ENCODE data around the gene AK2.

Gene AK2

DNA sequence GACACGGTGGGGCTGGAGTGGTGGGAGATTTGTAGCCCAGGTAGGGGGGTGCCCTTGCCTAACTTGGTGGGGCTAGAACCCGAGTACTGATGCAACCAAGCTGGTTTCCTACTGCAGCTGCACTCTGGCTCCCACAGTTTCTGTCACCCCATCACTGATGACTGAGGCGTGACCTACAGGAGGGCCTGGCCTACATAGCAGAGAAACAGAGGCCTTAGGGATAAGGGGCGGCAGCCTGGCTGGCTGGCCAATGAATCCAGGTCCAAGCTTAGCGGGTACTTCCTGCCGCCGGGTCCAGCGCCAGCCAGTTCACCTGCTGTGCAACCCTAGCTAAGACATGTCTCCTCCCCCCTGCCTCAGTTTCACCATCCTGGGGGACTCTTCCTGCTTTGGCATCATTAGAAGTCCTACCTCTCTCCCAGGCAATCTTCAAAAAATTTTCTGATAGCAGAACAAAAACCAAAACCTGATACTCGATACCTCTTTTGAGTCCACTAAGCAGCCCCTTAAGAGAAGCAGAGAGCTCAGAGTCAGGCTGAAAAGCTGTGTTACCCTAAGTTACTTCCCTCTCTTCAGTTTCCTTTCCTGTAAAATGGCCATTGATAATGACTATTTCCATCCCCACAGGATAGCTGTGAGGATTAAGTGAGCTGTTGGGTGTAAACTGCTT lies 44.7 kb downstream of the AK2 start:
- H3K4me3 Mint-ChIP-seq = peak overlapping the region; percentile 59
- no peak for DNase-seq (ENCODE audit: low spot score)
- peaks cover 41% of the 10 kb centered on the region for H3K4me1 Mint-ChIP-seq (ENCODE audit: low read depth)
- no peaks in the 10 kb centered on the region for H3K27me3 Mint-ChIP-seq (ENCODE audit: low read depth)
- peaks cover 4% of the 10 kb centered on the region for H3K36me3 Mint-ChIP-seq (ENCODE audit: low read depth)
- H3K9me3 Mint-ChIP-seq = no peaks in the 10 kb centered on the region
- peak overlapping the region; percentile 85 for H3K27ac Mint-ChIP-seq

DNA sequence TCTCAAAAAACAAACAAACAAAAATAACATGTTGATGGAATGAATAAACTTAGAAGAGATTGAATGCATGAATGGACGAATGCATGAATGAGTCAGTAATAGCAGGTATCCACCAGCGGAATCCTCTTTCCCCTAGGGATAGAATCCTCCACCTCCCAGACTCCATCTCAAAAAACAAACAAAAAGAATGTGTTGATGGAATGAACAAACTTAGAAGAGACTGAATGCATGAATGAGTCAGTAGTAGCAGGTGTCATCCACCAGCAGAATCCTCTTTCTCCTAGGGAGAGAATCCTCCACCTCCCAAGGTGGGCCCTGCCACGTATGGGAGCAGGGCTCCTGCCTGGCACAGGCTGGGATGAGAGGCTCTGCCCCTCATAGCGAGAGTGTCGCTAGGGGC lies 45.3 kb downstream of the AK2 start:
- H3K4me3 Mint-ChIP-seq = no peak overlapping the region

DNA sequence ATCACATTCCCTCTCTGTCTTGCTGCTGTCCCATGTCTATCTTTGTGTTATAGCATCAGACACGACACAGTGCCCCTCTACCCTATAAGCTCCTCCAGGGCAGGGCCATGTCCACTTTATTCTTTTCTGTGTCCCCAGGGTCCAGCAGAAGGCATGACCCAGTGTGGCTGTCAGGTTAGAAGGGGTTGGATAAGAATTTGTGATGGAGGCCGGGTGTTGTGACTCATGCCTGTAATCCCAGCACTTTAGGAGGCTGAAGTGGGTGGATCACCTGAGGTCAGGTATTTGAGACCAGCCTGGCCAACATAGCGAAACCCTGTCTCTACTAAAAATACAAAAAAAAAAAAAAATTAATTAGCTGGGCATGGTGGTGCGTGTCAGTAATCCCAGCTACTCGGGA lies 45.8 kb downstream of the AK2 start:
- peaks cover 7% of the 10 kb centered on the region for H3K36me3 Mint-ChIP-seq (ENCODE audit: low read depth)
- H3K27ac Mint-ChIP-seq = peak overlapping the region; percentile 48
- H3K27me3 Mint-ChIP-seq (ENCODE audit: low read depth) = no peaks in the 10 kb centered on the region
- peaks cover 48% of the 10 kb centered on the region for H3K4me1 Mint-ChIP-seq (ENCODE audit: low read depth)
- no peak for DNase-seq (ENCODE audit: low spot score)
- H3K4me3 Mint-ChIP-seq = peak overlapping the region; percentile 42
- H3K9me3 Mint-ChIP-seq = no peaks in the 10 kb centered on the region

More for the DNA sequence above, 45.3 kb downstream of the AK2 start:
- no peaks in the 10 kb centered on the region for H3K9me3 Mint-ChIP-seq
- H3K4me1 Mint-ChIP-seq (ENCODE audit: low read depth) = peaks cover 44% of the 10 kb centered on the region
- H3K27ac Mint-ChIP-seq = peak overlapping the region; percentile 67
- peaks cover 7% of the 10 kb centered on the region for H3K36me3 Mint-ChIP-seq (ENCODE audit: low read depth)
- no peak for DNase-seq (ENCODE audit: low spot score)
- no peaks in the 10 kb centered on the region for H3K27me3 Mint-ChIP-seq (ENCODE audit: low read depth)

DNA sequence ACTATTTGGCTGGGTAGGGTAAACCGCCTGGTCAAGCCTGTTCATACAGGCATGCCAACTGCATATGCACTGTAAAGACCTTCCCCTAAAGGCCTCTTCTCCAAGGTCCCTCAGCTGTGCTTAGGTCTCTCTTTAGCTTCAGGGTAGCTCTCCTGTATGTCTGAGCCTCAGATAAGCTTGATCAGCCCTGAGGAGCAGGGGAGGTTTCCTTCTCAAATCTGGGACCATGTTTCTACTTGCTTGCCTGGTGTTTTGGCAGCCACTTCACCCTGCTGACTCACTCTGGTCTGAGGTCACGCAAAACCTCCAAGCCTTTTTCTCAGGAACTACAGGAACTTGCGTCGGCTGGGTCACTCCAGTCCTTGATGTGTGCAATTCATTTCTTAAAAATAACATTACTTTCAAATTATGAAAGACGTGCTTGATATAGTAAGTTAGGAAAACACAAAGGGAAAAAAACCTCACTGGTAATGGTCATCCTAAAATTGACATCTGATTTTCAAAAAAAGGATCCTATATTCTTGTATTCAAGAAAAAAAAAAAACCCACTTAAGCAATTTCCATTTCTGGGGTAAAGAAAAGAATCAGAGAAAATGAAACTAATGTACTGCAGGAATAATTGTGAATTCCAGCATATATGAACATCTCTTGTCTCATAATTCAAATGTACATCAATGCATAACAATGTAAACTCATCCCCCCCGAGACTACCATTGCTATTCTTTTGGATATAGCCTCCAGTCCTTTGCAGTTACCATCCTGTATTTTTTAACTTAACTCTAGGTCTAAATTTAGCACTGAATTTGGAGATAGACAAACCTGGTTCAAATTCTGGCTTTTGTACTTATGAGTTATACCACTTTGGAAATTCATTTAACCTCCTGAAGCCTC lies 47.3 kb downstream of the AK2 start:
- Mint-ChIP-seq H3K9me3 (no peaks in the 10 kb centered on the region), H3K27ac (peak overlapping the region; percentile 82), H3K36me3 (ENCODE audit: low read depth) (peaks cover 7% of the 10 kb centered on the region), H3K4me3 (peak overlapping the region; percentile 78), H3K27me3 (ENCODE audit: low read depth) (no peaks in the 10 kb centered on the region), H3K4me1 (ENCODE audit: low read depth) (peaks cover 62% of the 10 kb centered on the region)
- peak; percentile 80 for DNase-seq (ENCODE audit: low spot score)

DNA sequence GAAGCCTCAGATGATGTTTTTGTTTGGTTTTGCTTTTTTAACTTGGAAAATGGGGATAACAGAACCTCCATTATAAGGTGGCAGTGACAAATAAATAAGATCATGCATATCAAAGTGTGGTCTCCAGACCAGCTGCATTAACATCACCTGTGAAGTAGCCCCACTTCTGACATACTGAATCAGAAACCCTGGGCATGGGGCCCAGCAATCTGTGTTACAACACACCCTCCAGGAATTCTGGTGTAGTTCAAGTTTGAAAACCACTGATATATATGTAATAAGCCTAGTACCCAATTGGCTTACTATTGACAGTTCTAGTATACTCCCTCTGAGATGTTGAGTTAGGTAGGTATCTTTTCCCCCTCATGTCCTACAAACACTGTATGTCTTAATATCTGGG lies 48.0 kb downstream of the AK2 start:
- Mint-ChIP-seq H3K4me1 (ENCODE audit: low read depth) (peaks cover 69% of the 10 kb centered on the region), H3K27me3 (ENCODE audit: low read depth) (no peaks in the 10 kb centered on the region), H3K9me3 (no peaks in the 10 kb centered on the region), H3K36me3 (ENCODE audit: low read depth) (peaks cover 7% of the 10 kb centered on the region), H3K27ac (peak overlapping the region; percentile 82), H3K4me3 (peak overlapping the region; percentile 78)
- no peak for DNase-seq (ENCODE audit: low spot score)

DNA sequence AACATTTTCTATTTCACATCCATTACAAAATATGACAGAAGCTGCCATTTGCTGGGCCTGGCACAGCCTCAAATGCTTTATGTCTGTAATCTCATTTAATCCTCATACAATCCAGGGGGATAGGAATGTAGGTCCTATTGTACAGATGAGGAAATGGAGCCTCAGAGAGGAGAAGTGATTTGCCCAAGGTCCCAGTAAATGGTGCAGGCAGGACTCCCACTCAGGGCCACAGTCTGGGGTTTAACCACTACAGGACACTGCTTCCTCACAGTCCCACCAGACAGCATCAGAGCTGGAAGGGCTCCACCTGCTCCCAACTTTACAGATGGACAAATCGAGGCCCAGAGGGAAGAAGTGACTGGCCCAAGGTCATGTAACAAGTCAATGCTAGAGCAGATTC lies 51.5 kb downstream of the AK2 start:
- Mint-ChIP-seq H3K36me3 (ENCODE audit: low read depth) (peaks cover 10% of the 10 kb centered on the region), H3K27ac (peak overlapping the region; percentile 46), H3K4me1 (ENCODE audit: low read depth) (peaks cover 78% of the 10 kb centered on the region), H3K9me3 (no peaks in the 10 kb centered on the region), H3K27me3 (ENCODE audit: low read depth) (no peaks in the 10 kb centered on the region), H3K4me3 (no peak overlapping the region)
- no peak for DNase-seq (ENCODE audit: low spot score)

DNA sequence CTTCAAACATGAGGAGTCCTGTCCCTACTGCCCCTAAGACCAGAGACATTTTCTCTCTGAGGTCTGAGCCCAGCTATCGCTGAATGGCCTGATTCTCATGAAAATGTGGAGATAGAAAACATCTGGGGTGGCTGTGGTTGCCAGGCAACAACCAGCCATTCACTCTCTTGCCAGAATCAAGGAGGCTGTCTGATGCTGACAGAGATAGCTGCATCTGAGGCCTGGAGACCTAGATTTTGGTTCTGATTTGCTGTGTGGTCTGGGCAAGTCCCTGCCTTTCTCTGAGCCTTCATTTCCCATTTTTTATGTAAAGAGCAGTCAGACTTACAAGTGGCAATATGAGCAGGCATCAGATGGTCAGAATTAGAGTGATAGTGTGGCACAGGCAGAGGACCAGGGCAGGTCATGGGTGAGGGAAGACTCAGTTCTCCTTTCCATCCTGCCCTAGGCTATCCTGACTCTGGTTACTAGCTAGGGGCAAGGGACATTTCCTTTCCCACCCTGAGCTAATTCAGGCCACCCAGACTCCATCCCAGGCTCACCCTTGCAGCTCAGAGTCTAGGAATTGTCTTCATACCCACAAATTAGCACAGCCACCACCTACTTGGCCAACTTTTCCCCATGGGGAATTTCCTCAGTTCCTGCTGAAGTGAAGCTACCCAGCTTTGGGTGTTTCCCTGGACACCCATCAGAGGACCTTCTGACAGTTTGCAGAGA lies 52.1 kb downstream of the AK2 start:
- H3K27ac Mint-ChIP-seq = peak overlapping the region; percentile 78
- no peaks in the 10 kb centered on the region for H3K27me3 Mint-ChIP-seq (ENCODE audit: low read depth)
- H3K4me1 Mint-ChIP-seq (ENCODE audit: low read depth) = peaks cover 79% of the 10 kb centered on the region
- peaks cover 10% of the 10 kb centered on the region for H3K36me3 Mint-ChIP-seq (ENCODE audit: low read depth)
- peak; percentile 78 for DNase-seq (ENCODE audit: low spot score)
- H3K4me3 Mint-ChIP-seq = peak overlapping the region; percentile 58
- no peaks in the 10 kb centered on the region for H3K9me3 Mint-ChIP-seq

DNA sequence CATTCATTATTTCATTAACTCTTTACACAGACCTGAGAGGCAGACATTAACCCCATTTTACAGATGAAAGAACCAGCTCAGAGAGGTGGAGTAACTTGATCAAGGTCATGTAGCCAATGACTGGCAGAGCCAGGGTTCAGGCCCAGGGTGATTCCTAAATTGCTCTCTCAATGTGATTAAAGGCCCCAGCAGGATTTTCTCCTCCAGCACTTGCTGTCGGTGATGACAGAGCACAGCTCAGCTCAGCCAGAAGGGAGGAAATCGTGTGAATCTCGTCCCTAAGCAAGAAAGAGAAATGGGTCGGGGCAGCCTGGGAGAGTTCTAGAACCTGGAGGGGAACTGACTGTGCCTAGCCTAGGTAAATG lies 52.6 kb downstream of the AK2 start:
- peak overlapping the region; percentile 78 for H3K27ac Mint-ChIP-seq
- peak overlapping the region; percentile 58 for H3K4me3 Mint-ChIP-seq

DNA sequence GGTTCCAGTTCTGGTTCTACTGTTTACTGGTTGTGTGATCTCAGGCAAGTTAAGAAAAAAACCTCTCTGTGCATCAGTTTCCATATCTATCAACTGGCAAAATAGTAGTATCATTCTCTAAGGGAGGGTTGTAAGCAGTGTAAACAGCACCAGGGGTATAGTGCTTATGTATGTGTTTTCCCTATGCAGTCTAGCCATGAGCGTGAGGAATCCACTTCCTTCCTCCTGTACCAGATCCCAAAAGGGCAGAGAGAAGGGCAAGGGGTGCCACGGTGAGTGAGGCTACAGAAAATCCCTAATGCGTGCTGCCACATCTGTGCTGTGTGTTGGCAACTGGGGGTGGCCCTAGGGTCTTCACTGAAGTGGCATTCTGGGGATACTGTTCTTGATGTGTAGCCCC lies 53.7 kb downstream of the AK2 start:
- no peaks in the 10 kb centered on the region for H3K9me3 Mint-ChIP-seq
- no peaks in the 10 kb centered on the region for H3K27me3 Mint-ChIP-seq (ENCODE audit: low read depth)
- no peak for DNase-seq (ENCODE audit: low spot score)
- peaks cover 70% of the 10 kb centered on the region for H3K4me1 Mint-ChIP-seq (ENCODE audit: low read depth)
- peak overlapping the region; percentile 65 for H3K4me3 Mint-ChIP-seq
- peaks cover 7% of the 10 kb centered on the region for H3K36me3 Mint-ChIP-seq (ENCODE audit: low read depth)
- peak overlapping the region; percentile 93 for H3K27ac Mint-ChIP-seq

More for the DNA sequence above, 52.6 kb downstream of the AK2 start:
- Mint-ChIP-seq H3K4me1 (ENCODE audit: low read depth) (peaks cover 76% of the 10 kb centered on the region), H3K9me3 (no peaks in the 10 kb centered on the region), H3K27me3 (ENCODE audit: low read depth) (no peaks in the 10 kb centered on the region), H3K36me3 (ENCODE audit: low read depth) (peaks cover 10% of the 10 kb centered on the region)
- no peak for DNase-seq (ENCODE audit: low spot score)

DNA sequence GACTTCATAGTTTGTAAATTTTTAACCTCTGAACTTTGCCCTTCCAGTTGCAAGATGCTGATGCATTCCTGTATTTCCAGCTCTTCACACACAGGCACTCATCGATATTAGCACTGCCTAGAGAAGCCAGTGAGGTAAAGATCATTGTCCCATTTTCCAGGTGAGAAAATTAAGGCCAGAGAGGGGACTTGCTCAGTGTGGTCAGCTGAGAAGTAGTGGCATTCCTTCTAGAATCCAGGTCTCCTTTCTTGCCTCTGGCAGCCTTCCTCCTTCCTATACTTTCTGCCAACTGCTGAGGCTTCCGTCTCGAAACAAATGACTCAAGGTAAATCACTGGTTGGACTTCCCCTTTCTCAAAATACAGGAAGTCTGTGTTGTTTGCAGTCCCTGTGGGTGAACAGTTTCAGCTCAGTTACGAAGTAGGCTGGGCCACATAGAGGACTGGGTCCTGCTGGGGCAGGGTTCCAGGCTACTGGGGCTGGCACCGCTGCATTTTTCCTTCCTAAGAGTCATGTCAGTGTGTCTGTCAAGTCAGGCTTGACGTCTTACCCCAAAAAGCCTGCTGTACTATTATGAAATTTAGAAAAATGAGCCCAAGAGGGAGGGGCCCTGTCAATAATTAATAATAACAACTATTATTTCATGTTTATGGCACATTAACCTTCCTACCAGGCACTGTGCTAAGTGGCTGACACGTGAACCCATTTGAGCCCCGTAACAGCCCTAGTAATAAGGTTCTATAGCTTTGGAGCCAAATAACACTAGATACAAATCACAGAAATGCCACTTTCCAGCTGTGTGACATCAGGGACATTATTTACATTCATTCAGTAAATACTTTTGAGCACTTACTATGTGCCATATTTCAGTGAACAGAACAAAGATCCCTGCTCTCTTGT lies 55.4 kb downstream of the AK2 start:
- DNase-seq (ENCODE audit: low spot score) = peak; percentile 76
- Mint-ChIP-seq H3K27me3 (ENCODE audit: low read depth) (no peaks in the 10 kb centered on the region), H3K36me3 (ENCODE audit: low read depth) (peaks cover 3% of the 10 kb centered on the region), H3K4me3 (peak overlapping the region; percentile 80), H3K27ac (peak overlapping the region; percentile 93), H3K9me3 (no peaks in the 10 kb centered on the region), H3K4me1 (ENCODE audit: low read depth) (peaks cover 65% of the 10 kb centered on the region)

DNA sequence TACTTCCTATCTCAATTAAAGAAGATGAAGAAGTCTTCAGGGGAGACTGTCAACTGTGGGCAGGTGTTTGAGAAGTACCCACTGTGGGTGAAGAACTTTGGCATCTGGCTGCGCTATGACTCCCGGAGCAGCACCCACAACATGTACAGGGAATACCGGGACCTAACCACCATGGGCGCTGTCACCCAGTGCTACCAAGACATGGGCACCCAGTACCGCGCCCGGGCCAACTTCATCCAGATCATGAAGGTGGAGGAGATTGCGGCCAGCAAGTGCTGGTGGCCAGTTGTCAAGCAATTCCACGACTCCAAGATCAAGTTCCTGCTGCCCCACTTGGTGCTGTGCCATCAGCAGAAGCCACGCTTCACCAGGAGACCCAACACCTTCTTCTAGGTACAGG lies 56.6 kb downstream of the AK2 start:
- H3K27me3 Mint-ChIP-seq (ENCODE audit: low read depth) = no peaks in the 10 kb centered on the region
- peaks cover 3% of the 10 kb centered on the region for H3K36me3 Mint-ChIP-seq (ENCODE audit: low read depth)
- H3K4me3 Mint-ChIP-seq = peak overlapping the region; percentile 80
- H3K4me1 Mint-ChIP-seq (ENCODE audit: low read depth) = peaks cover 53% of the 10 kb centered on the region
- DNase-seq (ENCODE audit: low spot score) = no peak
- no peaks in the 10 kb centered on the region for H3K9me3 Mint-ChIP-seq
- peak overlapping the region; percentile 10 for H3K27ac Mint-ChIP-seq

DNA sequence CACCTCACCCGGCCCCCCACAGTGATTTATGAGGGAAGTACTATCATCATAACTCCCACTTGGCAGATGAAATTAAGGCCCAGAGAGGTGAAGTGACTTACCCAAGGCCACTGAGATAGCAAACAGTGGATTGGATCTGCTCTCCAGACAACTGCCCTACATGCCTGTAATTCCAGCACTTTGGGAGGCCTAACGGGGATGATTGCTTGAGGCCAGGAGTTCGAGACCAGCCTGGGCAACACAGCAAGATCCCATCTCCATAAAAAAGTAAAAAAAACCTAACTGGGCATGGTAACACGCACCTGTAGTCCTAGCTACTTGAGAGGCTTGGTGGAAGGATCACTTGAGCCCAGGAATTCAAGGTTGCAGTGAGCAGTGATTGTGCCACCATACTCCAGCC lies 57.8 kb downstream of the AK2 start:
- H3K9me3 Mint-ChIP-seq = no peaks in the 10 kb centered on the region
- H3K27ac Mint-ChIP-seq = peak overlapping the region; percentile 59
- peaks cover 3% of the 10 kb centered on the region for H3K36me3 Mint-ChIP-seq (ENCODE audit: low read depth)
- H3K4me3 Mint-ChIP-seq = no peak overlapping the region
- no peak for DNase-seq (ENCODE audit: low spot score)
- H3K4me1 Mint-ChIP-seq (ENCODE audit: low read depth) = peaks cover 42% of the 10 kb centered on the region
- H3K27me3 Mint-ChIP-seq (ENCODE audit: low read depth) = no peaks in the 10 kb centered on the region

DNA sequence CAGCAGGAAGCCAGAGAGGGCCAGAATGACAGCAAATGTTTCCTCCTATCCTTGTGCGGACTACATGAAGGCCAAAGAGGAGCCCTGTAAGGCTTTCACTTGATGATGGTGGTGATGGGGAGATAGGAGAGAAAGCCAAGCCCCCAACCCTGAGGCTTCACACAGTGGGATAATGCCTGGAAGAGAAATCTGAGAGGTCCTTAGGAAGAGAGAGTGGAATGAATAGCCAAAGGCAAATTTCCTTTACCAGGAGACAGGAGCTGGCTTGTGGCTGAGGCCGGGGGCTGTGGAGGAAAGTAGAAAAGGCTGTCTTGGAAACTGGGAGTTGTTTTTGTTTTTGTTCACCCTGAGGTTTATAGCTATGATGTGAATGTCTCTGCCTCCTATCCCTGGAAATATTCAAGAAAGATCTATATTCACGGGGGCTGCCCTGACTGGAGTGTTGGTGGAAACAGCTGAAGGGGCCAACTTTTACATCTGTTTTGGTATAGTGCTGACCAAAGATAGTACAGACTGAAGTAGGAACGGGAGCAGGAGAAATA lies 59.1 kb downstream of the AK2 start:
- DNase-seq (ENCODE audit: low spot score) = no peak
- peaks cover 2% of the 10 kb centered on the region for H3K27me3 Mint-ChIP-seq (ENCODE audit: low read depth)
- H3K4me1 Mint-ChIP-seq (ENCODE audit: low read depth) = peaks cover 30% of the 10 kb centered on the region
- H3K4me3 Mint-ChIP-seq = no peak overlapping the region
- no peaks in the 10 kb centered on the region for H3K9me3 Mint-ChIP-seq
- no peak overlapping the region for H3K27ac Mint-ChIP-seq
- H3K36me3 Mint-ChIP-seq (ENCODE audit: low read depth) = peaks cover 2% of the 10 kb centered on the region

Data from T-helper 2 cell treated with Interferon-gamma antibody and Interleukin-4, amounts not matched to agents 5 μg/mL and 100 μg/mL, for 36 hours (primary cell).